Stimulated activated CD8-positive, alpha-beta memory T cell treated with anti-CD3 and anti-CD28 coated beads, Interleukin-15, amount 100 ng/mL, for 24 hours (primary cell): ENCODE measurements around the gene SPDYC.

ENCODE experiments used
- DNase-seq: peaks from one replicate; pipeline ENCODE4 v3.0.0-alpha.2; 2020; ENCODE audit warnings: low read depth

Gene SPDYC

GRCh38 chr11:65170058-65170534 lies at the start of gene SPDYC:
Gene SPDYC (plus strand): TSS chr11:65170233. CDS start chr11:65171358, 1,125 bp downstream.
- no peak for DNase-seq

- no peak for DNase-seq
These were observed 49.2 kb upstream of the SPDYC start for GRCh38 chr11:65120831-65121230.

GRCh38 chr11:65121447-65121864 lies 48.6 kb upstream of the SPDYC start:
- no peak for DNase-seq

- DNase-seq, result peak; percentile 93
These were observed 48.0 kb upstream of the SPDYC start, which contains the start of the genes FAU and MRPL49 for GRCh38 chr11:65121865-65122696. Gene FAU (minus strand): TSS chr11:65122134. CDS start chr11:65121813, 321 bp downstream. Gene MRPL49 (plus strand): TSS chr11:65122321. CDS start chr11:65122347, 26 bp downstream.

GRCh38 chr11:65124480-65125196 lies 45.4 kb upstream of the SPDYC start:
- DNase-seq, result no peak

GRCh38 chr11:65125197-65126056 lies 44.6 kb upstream of the SPDYC start:
- DNase-seq, result no peak

GRCh38 chr11:65126624-65127274 lies 43.3 kb upstream of the SPDYC start:
- no peak for DNase-seq

GRCh38 chr11:65127473-65128181 lies 42.4 kb upstream of the SPDYC start:
- DNase-seq, result no peak

- DNase-seq, result no peak
These were observed 41.6 kb upstream of the SPDYC start for GRCh38 chr11:65128182-65129145.

- DNase-seq, result no peak
These were observed 40.2 kb upstream of the SPDYC start for GRCh38 chr11:65129649-65130441.

- DNase-seq, result no peak
These were observed 39.2 kb upstream of the SPDYC start for GRCh38 chr11:65130631-65131416.

GRCh38 chr11:65131417-65131776 lies 38.6 kb upstream of the SPDYC start:
- DNase-seq, result no peak

GRCh38 chr11:65131895-65132237 lies 38.2 kb upstream of the SPDYC start:
- DNase-seq, result no peak

- DNase-seq, result no peak
These were observed 37.6 kb upstream of the SPDYC start for GRCh38 chr11:65132238-65132987.

- DNase-seq, result no peak
These were observed 36.9 kb upstream of the SPDYC start for GRCh38 chr11:65132988-65133700.

GRCh38 chr11:65133724-65134123 lies 36.3 kb upstream of the SPDYC start:
- no peak for DNase-seq
